GM12872 (cell line): ENCODE data around the gene CD247.

ENCODE experiments used
- CTCF ChIP-seq: IDR thresholded peaks from 3 replicates; pipeline ENCODE4 v1.5.1; 2011; ENCODE audit warnings: low read depth, mild to moderate bottlenecking, low read length, moderate library complexity; ENCODE audit not compliant: insufficient read depth

CD247 gene

GRCh38 chr1:167500283-167500860 is 18.0 kb downstream of the CD247 start:
- TF ChIP-seq CTCF, result no peak

DNA sequence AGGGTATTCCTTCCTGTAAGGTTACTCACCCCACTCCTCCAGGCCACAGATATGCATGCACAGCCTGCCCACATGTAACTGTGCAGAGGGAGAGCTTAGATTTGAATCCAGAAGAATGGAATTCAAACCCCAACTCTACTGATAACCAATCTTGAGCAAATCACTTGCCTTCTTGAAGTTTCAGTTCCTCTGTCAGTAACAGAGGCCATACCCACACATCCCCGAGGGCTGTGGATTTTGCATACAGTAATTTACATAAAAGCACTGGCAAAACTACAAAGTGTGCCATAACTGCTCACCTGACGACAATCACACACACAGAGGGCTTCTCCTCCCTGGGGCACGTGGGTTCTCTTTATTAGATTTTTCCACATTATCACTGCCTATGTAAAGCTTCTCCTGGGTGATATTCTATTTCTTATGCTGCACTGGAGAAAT is 18.6 kb downstream of the CD247 start:
- TF ChIP-seq CTCF, result no peak

DNA sequence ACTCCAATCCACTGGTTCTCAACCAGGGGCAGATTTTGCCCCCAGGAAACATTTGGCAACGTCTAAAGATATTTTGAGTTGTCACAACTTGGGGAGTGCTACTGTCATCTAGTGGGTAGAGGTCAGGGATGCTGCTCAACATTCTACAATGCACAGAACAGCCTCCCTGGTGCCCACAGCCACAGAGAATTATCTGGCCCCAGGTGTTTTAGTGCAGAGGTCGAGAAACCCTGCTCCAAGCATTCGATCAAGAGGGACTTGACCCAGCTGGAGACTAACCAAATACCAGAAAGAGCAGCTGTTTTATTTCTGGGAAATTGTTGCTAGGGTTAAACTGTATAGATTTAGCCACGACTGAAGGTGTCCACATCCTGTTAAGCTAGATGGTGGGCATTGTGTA is 19.2 kb downstream of the CD247 start:
- TF ChIP-seq CTCF, result no peak

- TF ChIP-seq CTCF, result no peak
These were observed 21.3 kb downstream of the CD247 start for GRCh38 chr1:167496797-167497619.

GRCh38 chr1:167493372-167493771 is 25.0 kb downstream of the CD247 start:
- no peak for TF ChIP-seq CTCF

DNA sequence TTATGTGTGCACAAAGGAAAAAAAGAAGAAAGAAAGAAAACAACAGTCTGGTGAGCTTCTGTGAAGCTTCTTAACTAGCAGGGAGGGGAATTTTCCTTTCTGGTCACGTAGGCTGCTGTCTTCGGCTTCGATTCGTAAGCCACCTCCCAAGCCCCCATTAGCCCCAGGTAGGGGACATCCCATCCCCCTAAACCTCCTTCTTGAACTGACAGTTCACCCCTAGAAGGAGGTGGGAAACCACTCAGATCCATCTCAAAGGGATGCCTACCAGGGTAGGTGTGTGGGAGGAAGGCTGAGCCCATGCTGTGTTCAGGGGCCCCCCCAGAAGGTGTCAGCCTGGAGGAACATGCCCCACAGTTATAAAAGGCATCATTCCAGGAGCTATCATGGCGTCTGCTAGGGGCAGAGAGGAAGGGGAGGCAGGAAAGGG is 25.8 kb downstream of the CD247 start:
- TF ChIP-seq CTCF, result no peak

DNA sequence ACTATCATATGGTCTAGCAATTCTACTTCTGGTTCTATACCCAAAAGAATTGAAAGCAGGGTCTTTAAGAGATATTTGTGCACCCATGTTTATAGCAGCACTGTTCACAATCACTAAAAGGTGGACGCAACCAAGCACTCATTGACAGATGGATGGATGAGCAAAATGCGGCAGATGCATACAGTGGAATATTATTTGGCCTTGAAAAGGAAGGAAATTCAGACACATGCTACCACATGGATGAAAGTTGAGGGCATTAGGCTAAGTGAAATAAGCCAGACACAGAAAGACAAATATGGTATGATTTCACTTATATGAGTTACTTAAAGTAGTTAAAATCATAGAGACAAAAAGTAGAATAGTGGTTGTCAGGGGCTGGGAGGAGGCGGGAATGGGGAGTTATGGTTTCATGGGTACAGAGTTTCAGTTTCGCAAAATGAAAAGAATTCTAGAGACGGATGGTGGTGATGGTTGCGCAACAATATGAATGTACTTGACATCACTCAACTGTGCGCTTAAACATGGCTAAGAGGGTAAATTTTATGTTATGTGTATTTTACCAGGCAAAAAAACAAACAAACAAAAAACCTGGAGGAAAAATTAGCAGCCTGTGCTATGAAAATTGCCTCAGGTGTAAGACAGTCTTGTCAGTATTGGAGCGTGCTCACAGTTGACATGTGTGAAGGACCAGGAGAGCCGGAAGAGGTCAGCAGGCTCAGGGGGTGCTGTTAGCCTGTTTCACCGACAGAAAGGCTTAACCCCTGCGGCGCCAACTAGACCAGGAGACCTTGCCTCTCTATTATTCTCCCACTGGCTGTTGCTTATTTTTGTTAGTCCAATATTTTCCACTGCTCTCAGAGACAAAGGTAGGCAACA is 26.5 kb downstream of the CD247 start:
- no peak for TF ChIP-seq CTCF
